ENCODE measurements around the gene PSD4.

PSD4 gene

GRCh38 chr2:113240915-113241911, 67.4 kb downstream of the PSD4 start:
- no peak for DNase-seq

- no peak for DNase-seq
These were observed 68.6 kb downstream of the PSD4 start for GRCh38 chr2:113242327-113242726.

GRCh38 chr2:113245276-113245711, 71.5 kb downstream of the PSD4 start:
- DNase-seq, result no peak

- DNase-seq, result no peak
These were observed 72.8 kb downstream of the PSD4 start for GRCh38 chr2:113246606-113247005.

DNA sequence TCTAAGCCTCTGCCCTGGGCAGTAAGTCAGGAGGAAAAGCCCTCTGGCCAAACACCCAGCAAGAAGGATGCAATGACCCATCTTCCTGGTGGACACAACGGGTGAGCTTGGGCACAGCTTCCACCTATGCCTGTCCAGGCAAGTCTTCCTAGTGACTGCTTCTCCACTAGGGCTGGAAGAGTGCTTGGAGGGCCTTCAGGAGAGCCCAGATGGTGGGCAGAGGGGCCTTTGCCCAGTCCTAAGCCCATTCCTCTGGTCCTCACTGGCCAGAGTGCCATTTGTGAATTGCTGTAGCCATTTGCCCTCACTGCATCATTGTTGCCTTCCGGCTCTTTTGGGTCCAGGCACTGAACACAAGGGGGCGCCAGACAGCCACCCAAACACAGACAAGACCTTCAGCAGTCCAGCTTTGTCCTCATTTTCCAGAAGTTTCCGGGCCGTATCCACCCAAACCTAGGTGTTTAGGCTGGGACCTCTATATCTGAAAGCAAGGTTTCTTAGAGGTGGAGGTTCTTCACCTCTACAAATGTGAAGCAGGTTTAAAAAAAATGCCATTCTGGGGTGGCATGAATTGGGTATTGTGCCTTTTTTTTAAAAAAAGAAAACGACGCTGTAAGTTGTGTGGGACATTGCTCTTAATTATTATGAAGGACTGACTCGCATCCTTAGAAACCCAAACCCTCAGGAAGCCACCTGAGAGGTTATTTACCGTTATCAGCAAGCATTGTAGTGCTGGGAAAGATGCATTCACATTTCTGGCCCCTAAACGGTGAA, 75.4 kb downstream of the PSD4 start:
- DNase-seq, result peak; percentile 73

GRCh38 chr2:113251118-113251517, 77.3 kb downstream of the PSD4 start:
- peak; percentile 5 for DNase-seq

DNA sequence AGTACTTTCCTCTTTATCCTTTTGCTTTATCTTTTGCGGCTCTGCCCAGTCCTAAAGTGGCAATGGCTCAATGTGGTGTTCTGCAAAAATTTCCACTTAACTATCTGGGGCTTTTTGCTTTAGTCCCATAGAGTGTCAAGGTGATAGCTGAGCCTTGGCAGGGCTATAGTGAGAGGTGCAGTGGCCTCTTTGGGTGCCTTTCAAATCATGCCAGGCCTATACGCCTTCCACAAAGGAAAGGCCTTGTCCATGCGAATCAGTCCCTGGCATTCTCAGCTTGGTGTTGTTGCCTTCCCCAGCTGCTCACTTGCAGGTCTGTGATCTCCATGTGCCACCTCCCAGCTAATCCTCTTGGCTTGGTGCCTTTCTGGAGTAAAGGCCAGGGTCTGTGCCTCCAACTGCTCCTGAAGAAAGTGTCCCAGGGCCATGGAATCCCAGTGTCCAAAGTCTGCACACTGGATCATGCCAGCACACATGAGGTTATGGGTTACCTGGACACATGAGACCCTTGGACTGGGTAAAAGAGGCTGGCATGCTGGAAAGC, 78.3 kb downstream of the PSD4 start:
- DNase-seq, result no peak

DNA sequence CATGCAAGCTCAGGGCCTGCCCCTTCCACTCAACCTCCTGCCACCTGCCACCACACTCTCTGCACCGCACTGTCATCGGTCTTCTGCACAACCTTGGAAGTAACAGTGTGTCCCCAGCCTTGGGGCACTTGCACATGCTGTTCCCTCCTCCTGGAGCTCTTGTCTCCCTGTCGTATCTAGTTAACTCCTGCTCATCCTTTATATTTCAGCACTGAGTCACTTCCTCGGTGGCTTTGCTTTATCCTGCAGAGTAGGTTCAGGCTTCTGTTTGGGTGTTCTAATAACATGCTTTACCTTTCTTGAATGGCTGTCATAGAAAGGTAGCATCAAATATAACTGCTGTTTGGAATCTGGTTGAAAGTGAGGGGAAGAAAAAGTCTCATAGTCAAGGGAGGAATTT, 79.7 kb downstream of the PSD4 start:
- no peak for DNase-seq

DNA sequence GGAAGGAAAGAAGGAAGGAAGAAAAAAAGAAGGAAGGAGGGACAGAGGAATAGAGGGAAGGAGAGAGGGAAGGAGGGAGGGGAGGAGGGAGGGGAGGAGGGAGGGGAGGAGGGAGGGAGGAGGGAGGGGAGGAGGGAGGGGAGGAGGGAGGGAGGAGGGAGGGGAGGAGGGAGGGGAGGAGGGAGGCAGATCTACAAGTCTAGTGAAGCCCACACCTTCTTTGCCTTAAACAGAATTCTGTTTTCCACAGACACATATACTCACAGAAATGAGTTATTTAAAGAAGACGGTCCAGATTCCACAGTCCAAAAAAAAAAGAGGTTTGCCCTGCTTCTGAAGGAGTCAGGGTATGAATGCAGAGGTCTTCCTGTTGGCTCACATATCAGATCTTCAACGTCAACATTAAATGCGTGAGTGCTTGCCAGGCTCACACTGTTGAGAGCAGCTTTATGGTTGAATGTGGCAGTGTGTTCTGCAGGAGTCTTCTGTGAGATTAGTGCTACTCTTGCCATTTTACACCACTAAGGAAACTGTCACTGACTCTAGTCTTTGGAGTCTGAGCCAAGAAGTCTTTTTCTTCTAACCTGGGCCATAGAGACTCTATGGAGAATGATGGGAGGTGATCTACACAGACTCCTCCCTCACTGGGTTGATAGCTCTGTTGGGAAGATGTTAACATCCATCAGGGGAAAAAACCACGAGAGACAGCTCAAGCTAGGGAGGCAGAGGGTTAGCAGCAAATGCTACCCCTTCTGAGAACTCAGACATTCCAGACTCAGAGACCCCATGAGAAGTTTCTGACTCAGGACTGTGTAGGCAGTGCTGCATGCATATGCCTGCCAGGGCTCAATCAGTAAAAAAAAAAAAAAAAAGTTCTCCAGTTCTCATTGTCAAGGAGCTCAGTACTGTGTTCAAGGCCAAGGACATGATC, 81.6 kb downstream of the PSD4 start:
- DNase-seq, result no peak

DNA sequence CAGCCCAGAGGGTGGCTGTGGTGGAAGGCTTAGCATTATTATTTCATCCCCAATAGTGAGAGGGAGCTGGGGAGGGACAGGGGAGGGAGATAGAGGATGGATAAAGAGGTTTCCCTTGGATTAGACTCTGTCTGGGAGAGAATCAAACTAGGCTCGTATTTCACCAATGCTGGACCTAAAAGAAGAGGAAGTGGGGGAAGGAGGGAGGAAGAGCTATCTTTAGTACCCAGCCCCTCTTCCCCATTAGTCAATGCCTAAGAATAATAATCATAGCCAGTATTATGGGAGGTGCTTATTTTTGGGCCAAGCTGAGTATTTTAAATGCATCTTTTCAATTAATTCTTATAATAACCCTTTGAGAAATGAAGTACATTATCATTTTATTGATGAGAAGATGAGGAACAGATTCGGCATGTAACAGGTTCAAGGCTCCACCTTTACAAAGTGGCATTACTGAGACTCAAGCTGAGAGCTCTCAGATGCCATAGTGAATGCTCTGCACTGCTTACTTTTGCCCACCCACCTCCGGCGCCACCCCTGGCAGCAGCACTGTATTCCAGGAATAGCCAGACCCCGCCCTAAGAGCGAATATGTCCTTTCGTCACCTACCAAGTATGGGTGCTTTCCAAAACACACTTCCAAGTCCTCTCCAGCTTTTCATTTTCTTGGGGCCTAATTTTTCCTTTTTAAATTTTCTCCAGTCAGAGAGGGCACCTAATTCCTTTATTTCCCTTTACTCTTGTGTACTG, 83.9 kb downstream of the PSD4 start:
- DNase-seq, result no peak

GRCh38 chr2:113258471-113259147, 84.8 kb downstream of the PSD4 start:
- no peak for DNase-seq

Data from T-helper 9 cell (primary cell).